Choroid plexus epithelial cell (primary cell): ENCODE measurements around the gene C1orf21.

ENCODE experiments used
- DNase-seq: peaks from one replicate; pipeline ENCODE4 v3.0.0-alpha.2; 2010; ENCODE audit warnings: low read depth
- H3K4me3 ChIP-seq: 2 replicates; pipeline ENCODE4 v1.5.1; 2011; ENCODE audit warnings: low read depth, mild to moderate bottlenecking, control low read depth, low read length, moderate library complexity
- CTCF ChIP-seq: conservative IDR thresholded peaks from 2 replicates; pipeline ENCODE4 v1.5.1; 2011; ENCODE audit warnings: low read depth, mild to moderate bottlenecking, control low read depth, inconsistent platforms, low read length, moderate library complexity

The C1orf21 gene

GRCh38 chr1:184390889-184391288 is 4.1 kb downstream of the C1orf21 start:
- H3K4me3 ChIP-seq, result no peak overlapping the region
- no peak for TF ChIP-seq CTCF
- no peak for DNase-seq

- no peak for DNase-seq
- no peak for TF ChIP-seq CTCF
- no peak overlapping the region for H3K4me3 ChIP-seq
Measured at GRCh38 chr1:184392067-184392466, 5.2 kb downstream of the C1orf21 start.

- DNase-seq, result no peak
Measured at GRCh38 chr1:184392779-184393522, 6.1 kb downstream of the C1orf21 start.

GRCh38 chr1:184393962-184394361 is 7.1 kb downstream of the C1orf21 start:
- TF ChIP-seq CTCF, result no peak
- H3K4me3 ChIP-seq, result no peak overlapping the region
- DNase-seq, result no peak

More at GRCh38 chr1:184392779-184393522, 6.1 kb downstream of the C1orf21 start:
- no peak for TF ChIP-seq CTCF
- H3K4me3 ChIP-seq, result no peak overlapping the region

- DNase-seq, result no peak
- no peak for TF ChIP-seq CTCF
- no peak overlapping the region for H3K4me3 ChIP-seq
Measured at GRCh38 chr1:184395370-184395769, 8.5 kb downstream of the C1orf21 start.

GRCh38 chr1:184395937-184396480 is 9.2 kb downstream of the C1orf21 start:
- DNase-seq, result no peak
- no peak for TF ChIP-seq CTCF
- H3K4me3 ChIP-seq, result no peak overlapping the region
